ENCODE data around the gene KIF4A. TPM values are rescaled to one million over a fixed set of nuclear protein-coding genes. Genes with fewer than 3 reads are reported as not detected.

KIF4A gene
- total RNA-seq, 4 donors from 2014 or later, result 0.59 TPM; not detected in 3

GRCh38 chrX:70426286-70427278, 136.7 kb downstream of the KIF4A start:
- H3K36me3 ChIP-seq, result no peaks in the 10 kb centered on the region
- DNase-seq (ENCODE audit: low spot score in 2 of 2), result no peak
- H3K4me1 ChIP-seq, result no peaks in the 10 kb centered on the region
- peaks cover 0 to 27% of the 10 kb centered on the region in 2 donors for H3K27me3 ChIP-seq
- WGBS, 2 donors, result 85 to 91% methylated on average over 13 to 15 of the region's 15 CpGs
- H3K9me3 ChIP-seq, result no peaks in the 10 kb centered on the region
- no peak overlapping the region for H3K4me3 ChIP-seq
- H3K27ac ChIP-seq, result no peak overlapping the region
- TF ChIP-seq, protein P1, sequence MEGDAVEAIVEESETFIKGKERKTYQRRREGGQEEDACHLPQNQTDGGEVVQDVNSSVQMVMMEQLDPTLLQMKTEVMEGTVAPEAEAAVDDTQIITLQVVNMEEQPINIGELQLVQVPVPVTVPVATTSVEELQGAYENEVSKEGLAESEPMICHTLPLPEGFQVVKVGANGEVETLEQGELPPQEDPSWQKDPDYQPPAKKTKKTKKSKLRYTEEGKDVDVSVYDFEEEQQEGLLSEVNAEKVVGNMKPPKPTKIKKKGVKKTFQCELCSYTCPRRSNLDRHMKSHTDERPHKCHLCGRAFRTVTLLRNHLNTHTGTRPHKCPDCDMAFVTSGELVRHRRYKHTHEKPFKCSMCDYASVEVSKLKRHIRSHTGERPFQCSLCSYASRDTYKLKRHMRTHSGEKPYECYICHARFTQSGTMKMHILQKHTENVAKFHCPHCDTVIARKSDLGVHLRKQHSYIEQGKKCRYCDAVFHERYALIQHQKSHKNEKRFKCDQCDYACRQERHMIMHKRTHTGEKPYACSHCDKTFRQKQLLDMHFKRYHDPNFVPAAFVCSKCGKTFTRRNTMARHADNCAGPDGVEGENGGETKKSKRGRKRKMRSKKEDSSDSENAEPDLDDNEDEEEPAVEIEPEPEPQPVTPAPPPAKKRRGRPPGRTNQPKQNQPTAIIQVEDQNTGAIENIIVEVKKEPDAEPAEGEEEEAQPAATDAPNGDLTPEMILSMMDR (IDR thresholded peaks at IDR 0.05), result no peak
- no peak for TF ChIP-seq EP300 (IDR thresholded peaks at IDR 0.05)
- TF ChIP-seq POLR2A (IDR thresholded peaks at IDR 0.05), result no peak

DNA sequence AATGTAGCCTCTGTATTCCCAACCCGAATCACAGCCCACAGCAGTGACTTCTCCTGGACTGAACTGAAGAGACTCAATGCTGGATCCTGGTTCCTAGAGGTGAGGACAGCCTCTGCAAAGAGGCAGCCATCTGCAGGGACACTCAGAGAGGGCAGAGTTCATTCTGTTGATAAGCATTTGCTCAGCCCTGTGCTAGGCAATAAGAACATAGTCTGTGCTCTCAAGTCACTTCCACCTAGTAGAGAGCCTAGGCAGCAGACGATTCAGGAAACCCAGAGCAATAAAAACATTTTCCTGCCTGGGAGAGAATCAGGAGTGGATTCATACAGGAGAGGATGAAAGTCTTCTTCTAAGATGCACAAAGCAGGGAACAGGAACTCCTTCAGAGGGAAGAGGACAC, 137.5 kb downstream of the KIF4A start:
- H3K27ac ChIP-seq, result no peak overlapping the region
- H3K36me3 ChIP-seq, result no peaks in the 10 kb centered on the region
- 44 to 69% methylated on average over 1 to 2 of the region's 2 CpGs for WGBS, 2 donors

GRCh38 chrX:70429759-70430158, 139.9 kb downstream of the KIF4A start:
- WGBS, 2 donors, result 87 to 89% methylated on average over 6 of the region's 6 CpGs

More for the DNA sequence above, 137.5 kb downstream of the KIF4A start:
- TF ChIP-seq, protein P1 (IDR thresholded peaks at IDR 0.05), result no peak
- TF ChIP-seq POLR2A (IDR thresholded peaks at IDR 0.05), result no peak
- no peak for TF ChIP-seq EP300 (IDR thresholded peaks at IDR 0.05)
- Histone ChIP-seq H3K9me3 (no peaks in the 10 kb centered on the region), H3K27me3 (peaks cover 0 to 24% of the 10 kb centered on the region in 2 donors), H3K4me3 (no peak overlapping the region), H3K4me1 (no peaks in the 10 kb centered on the region)
- DNase-seq (ENCODE audit: low spot score in 2 of 2), result no peak

DNA sequence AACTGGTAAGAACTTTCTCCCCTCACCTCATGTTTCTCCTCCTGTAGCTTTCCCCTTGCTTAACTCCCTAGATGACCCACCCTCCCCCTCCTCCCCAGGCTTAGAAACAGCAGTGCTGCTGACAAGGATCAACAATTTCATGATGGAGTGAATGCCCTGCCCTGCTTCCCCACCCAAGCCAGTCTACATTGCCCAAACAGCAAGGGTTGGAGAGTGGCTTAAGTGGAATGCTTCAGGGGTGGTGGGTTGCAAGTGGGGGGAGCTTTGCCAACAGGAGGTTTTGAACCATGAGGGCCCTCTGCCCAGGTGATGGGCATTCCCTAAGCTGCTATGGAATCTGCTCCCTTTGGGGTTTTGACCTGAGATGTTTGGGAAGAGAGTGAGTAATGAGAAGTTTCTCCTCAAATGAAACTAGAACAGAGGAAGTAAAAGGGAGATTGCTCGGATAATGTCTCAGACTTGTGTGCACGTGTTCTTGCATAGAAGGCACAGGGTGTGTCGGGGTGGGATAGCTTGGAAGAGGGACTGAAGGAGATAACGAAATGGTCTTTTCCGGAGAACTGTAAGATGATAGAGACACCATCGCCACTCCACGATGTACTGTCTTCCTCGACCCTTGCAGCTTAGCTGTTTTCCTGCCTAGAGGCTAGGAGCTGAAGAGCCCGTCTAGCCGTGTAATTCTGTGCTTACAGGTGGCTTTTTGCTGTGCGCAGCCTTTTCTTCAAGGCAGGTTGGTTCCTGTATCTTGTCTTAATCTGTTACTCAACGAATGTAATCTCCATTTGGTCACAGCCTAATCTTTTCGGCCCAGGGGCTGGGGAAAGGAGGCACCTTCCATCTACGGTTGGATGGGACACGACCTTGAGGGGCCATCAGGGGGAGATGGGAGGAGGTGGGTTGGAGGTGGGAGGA, 143.3 kb downstream of the KIF4A start:
- no peak for TF ChIP-seq EP300 (IDR thresholded peaks at IDR 0.05)
- TF ChIP-seq, protein P1 (IDR thresholded peaks at IDR 0.05), result no peak
- TF ChIP-seq POLR2A (IDR thresholded peaks at IDR 0.05), result no peak
- DNase-seq (ENCODE audit: low spot score in 2 of 2), result no peak
- Histone ChIP-seq H3K4me3 (peak overlapping the region; percentile 42 to 68 (median 52)), H3K27me3 (peaks cover 0 to 16% of the 10 kb centered on the region in 2 donors), H3K27ac (peak overlapping the region in 1 of 4 donors; percentile 83), H3K9me3 (no peaks in the 10 kb centered on the region), H3K36me3 (no peaks in the 10 kb centered on the region), H3K4me1 (peaks cover 0 to 12% (median 4%) of the 10 kb centered on the region in 4 donors)
- 47 to 69% methylated on average over 14 to 15 of the region's 15 CpGs for WGBS, 2 donors

More at GRCh38 chrX:70429759-70430158, 139.9 kb downstream of the KIF4A start:
- H3K4me1 ChIP-seq, result peaks cover 0 to 6% (median 0%) of the 10 kb centered on the region in 4 donors
- H3K36me3 ChIP-seq, result no peaks in the 10 kb centered on the region
- peaks cover 0 to 13% of the 10 kb centered on the region in 2 donors for H3K27me3 ChIP-seq
- no peak overlapping the region for H3K4me3 ChIP-seq
- TF ChIP-seq EP300 (IDR thresholded peaks at IDR 0.05) (no peak), POLR2A (IDR thresholded peaks at IDR 0.05) (no peak)
- TF ChIP-seq, protein P1 (IDR thresholded peaks at IDR 0.05), result no peak
- DNase-seq (ENCODE audit: low spot score in 2 of 2), result no peak
- no peak overlapping the region for H3K27ac ChIP-seq
- no peaks in the 10 kb centered on the region for H3K9me3 ChIP-seq

All from tibial nerve (tissue), 4 donors.